Osteoblast (primary cell): ENCODE measurements around the gene LINS1. TPM values are rescaled to one million over a fixed set of nuclear protein-coding genes. Genes with fewer than 3 reads are reported as not detected.

Experiments
- DNase-seq: peaks from one replicate; pipeline ENCODE4 v3.0.0; 2011; ENCODE audit warnings: low spot score, mixed read lengths; ENCODE audit not compliant: insufficient read length; ENCODE audit errors: missing footprints
- H2AFZ ChIP-seq: 2 replicates; pipeline ENCODE4 v1.6.0; 2011; ENCODE audit warnings: mild to moderate bottlenecking, low read length
- H3K27ac ChIP-seq: 2 replicates; pipeline ENCODE4 v1.5.1; 2011; ENCODE audit warnings: mild to moderate bottlenecking, low read depth, low read length, moderate library complexity
- H3K27me3 ChIP-seq: 2 replicates; pipeline ENCODE4 v1.6.0; 2012; ENCODE audit warnings: mild to moderate bottlenecking, control low read depth, inconsistent platforms, low read length, moderate library complexity; ENCODE audit not compliant: insufficient read depth
- H3K36me3 ChIP-seq: 2 replicates; pipeline ENCODE4 v1.5.1; 2011; ENCODE audit warnings: mild to moderate bottlenecking, low read length, control low read depth, moderate library complexity; ENCODE audit not compliant: insufficient read depth
- H3K4me1 ChIP-seq: 2 replicates; pipeline ENCODE4 v1.5.1; 2011; ENCODE audit warnings: mild to moderate bottlenecking, low read length, control low read depth, moderate library complexity; ENCODE audit not compliant: insufficient read depth
- H3K4me2 ChIP-seq: 2 replicates; pipeline ENCODE4 v1.6.0; 2011; ENCODE audit warnings: mild to moderate bottlenecking, low read length; ENCODE audit not compliant: insufficient read depth
- H3K4me3 ChIP-seq: fragments of 200-600 bp; sonication (generic); 3 replicates; pipeline ENCODE4 v1.5.1; 2012; ENCODE audit warnings: mild to moderate bottlenecking, low read length, inconsistent platforms; ENCODE audit not compliant: insufficient read depth
- H3K79me2 ChIP-seq: 2 replicates; pipeline ENCODE4 v1.6.0; 2012; ENCODE audit warnings: mild to moderate bottlenecking, low read length, control low read depth, inconsistent platforms; ENCODE audit not compliant: insufficient read depth
- H3K9me3 ChIP-seq: 2 replicates; pipeline ENCODE4 v1.5.1; 2011; ENCODE audit warnings: low read depth, low read length, control low read depth
- H4K20me1 ChIP-seq: 2 replicates; pipeline ENCODE4 v1.6.0; 2012; ENCODE audit warnings: mild to moderate bottlenecking, low read length, control low read depth; ENCODE audit not compliant: insufficient read depth
- total RNA-seq: library from RNA; depleted of rRNA; stranded (reverse); fragments of >200 nt; gene quantifications from 2 replicates; pipeline ENCODE4 v1.2.3, GENCODE V29; 2012
- TF ChIP-seq, protein P1 (sequence below): IDR thresholded peaks from 2 replicates; pipeline ENCODE4 v1.5.1; 2011; ENCODE audit warnings: mild to moderate bottlenecking, low read depth, low read length, moderate library complexity; ENCODE audit errors: extremely low read depth

Gene LINS1
- total RNA-seq, 1 donor: 14.8 TPM

DNA sequence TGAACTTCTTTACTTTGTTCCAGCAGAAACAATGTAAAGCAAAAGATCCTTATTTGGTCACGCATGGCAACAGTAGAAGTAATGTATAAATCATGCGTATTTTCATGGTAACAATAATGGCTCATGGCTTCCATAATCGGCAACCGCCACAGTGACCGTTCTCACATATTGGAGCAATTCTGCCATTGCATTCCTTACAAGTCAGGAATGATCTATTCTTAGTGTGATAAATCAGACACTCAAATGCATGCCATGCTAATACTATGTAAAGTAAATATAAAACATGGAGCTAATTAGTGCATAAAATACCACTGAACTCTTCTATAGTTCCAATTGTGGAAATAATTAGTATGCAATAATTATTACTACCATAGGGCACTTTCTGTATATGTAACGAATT lies 59.7 kb downstream of the LINS1 start:
- Histone ChIP-seq H4K20me1 (no peaks in the 10 kb centered on the region), H3K79me2 (no peaks in the 10 kb centered on the region), H3K27ac (no peak overlapping the region), H3K9me3 (no peaks in the 10 kb centered on the region), H3K4me1 (no peaks in the 10 kb centered on the region), H3K4me2 (no peak overlapping the region), H2AFZ (no peak overlapping the region), H3K36me3 (no peaks in the 10 kb centered on the region), H3K4me3 (no peak overlapping the region), H3K27me3 (no peaks in the 10 kb centered on the region)
- TF ChIP-seq, protein P1, sequence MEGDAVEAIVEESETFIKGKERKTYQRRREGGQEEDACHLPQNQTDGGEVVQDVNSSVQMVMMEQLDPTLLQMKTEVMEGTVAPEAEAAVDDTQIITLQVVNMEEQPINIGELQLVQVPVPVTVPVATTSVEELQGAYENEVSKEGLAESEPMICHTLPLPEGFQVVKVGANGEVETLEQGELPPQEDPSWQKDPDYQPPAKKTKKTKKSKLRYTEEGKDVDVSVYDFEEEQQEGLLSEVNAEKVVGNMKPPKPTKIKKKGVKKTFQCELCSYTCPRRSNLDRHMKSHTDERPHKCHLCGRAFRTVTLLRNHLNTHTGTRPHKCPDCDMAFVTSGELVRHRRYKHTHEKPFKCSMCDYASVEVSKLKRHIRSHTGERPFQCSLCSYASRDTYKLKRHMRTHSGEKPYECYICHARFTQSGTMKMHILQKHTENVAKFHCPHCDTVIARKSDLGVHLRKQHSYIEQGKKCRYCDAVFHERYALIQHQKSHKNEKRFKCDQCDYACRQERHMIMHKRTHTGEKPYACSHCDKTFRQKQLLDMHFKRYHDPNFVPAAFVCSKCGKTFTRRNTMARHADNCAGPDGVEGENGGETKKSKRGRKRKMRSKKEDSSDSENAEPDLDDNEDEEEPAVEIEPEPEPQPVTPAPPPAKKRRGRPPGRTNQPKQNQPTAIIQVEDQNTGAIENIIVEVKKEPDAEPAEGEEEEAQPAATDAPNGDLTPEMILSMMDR: no peak
- DNase-seq: no peak

DNA sequence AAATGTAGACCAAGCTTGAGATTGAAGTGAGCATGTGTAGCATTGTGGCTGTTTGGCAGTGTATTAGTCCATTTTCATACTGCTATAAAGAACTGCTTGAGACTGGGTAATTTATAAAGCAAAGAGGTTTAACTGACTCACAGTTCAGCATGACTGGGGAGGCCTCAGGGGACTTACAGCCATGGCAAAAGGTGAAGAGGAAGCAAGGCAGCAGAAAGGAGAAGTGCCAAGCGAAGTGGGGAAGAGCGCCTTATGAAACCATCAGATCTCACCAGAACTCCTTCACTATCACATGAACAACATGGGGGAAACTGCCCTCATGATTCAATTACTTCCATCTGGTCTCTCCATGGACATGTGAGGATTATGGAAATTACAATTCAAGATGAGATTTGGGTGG lies 64.7 kb downstream of the LINS1 start:
- Histone ChIP-seq H3K4me1 (no peaks in the 10 kb centered on the region), H3K4me3 (no peak overlapping the region), H3K9me3 (no peaks in the 10 kb centered on the region), H3K4me2 (no peak overlapping the region), H3K27me3 (no peaks in the 10 kb centered on the region), H2AFZ (no peak overlapping the region), H3K36me3 (no peaks in the 10 kb centered on the region), H3K27ac (no peak overlapping the region), H4K20me1 (no peaks in the 10 kb centered on the region), H3K79me2 (no peaks in the 10 kb centered on the region)
- no peak for DNase-seq
- TF ChIP-seq, protein P1: no peak

DNA sequence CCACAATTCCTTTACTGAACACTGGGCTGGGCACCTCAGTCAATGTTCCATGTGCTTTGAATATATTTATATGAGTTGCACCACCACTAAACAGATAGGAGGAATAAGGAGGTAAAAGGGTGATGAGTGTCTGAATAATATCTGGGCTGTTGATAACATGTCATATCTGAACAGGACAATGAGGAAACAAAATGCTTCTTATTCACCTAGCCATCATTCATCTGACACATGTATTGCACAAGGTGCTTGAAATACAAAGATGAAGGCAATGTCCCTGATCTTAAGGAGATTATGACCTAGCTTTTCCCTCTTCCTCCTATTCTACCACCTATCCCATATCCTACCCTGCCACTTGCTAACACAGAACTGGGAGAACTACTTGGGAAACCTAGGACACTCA lies 65.3 kb downstream of the LINS1 start:
- Histone ChIP-seq H3K9me3 (no peaks in the 10 kb centered on the region), H3K27ac (no peak overlapping the region), H3K36me3 (no peaks in the 10 kb centered on the region), H3K4me1 (no peaks in the 10 kb centered on the region), H3K79me2 (no peaks in the 10 kb centered on the region), H3K27me3 (no peaks in the 10 kb centered on the region), H3K4me2 (no peak overlapping the region), H2AFZ (no peak overlapping the region), H4K20me1 (no peaks in the 10 kb centered on the region), H3K4me3 (no peak overlapping the region)
- no peak for DNase-seq
- TF ChIP-seq, protein P1: no peak

DNA sequence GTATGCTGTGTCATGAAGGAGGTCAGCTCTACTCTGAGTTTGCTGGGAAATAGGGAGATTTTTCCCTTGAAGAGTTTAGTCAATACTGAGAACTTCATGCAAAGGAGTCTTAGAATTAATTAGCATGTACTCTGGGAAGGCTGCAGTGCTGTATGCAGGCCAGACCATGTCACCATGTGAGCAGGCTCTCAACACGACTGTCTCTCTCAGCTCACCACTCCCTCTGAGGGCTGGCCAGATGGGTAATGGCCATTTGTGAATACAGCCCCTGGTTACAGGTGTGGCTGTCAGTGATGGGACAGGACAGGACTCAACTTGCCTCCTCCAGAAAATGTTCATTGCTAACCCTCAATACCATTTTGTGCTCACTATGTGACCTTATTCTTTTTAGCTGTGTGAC lies 68.1 kb downstream of the LINS1 start:
- no peak for DNase-seq
- Histone ChIP-seq H3K9me3 (no peaks in the 10 kb centered on the region), H3K36me3 (no peaks in the 10 kb centered on the region), H4K20me1 (no peaks in the 10 kb centered on the region), H3K4me1 (no peaks in the 10 kb centered on the region), H3K27ac (no peak overlapping the region), H3K79me2 (no peaks in the 10 kb centered on the region), H3K4me3 (no peak overlapping the region), H3K27me3 (no peaks in the 10 kb centered on the region), H3K4me2 (no peak overlapping the region), H2AFZ (no peak overlapping the region)
- TF ChIP-seq, protein P1: no peak
